ENCODE data around the gene RAPGEF3. TPM values are rescaled to one million over a fixed set of nuclear protein-coding genes. Genes with fewer than 3 reads are reported as not detected.

Gene RAPGEF3
- total and polyA plus RNA-seq, 9 of the 15 experiments (the other 6 are each of a cell fraction or from before 2014, with no cell fraction given), result 0.03 to 0.78 (median 0.37) TPM; not detected in 1

DNA sequence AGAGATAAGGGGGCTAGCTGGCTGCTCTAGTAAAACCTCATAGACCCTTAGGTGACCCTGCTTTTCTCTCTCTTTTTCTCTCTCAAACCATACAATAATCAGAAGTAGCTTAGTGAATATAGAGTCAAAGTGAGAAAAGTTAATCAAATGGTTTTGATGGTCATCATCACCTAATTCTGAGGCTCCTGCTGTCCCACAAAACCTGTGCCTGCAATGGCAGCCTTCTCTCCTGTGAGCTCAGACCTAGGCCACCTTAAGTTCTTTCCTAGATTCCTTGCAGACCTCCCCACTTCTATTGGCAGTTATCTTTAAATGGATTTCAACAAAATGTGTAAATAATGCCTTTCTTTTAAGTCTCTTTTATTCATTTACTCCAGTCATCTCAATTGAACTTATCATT is 51.3 kb downstream of the RAPGEF3 start:
- peak; percentile 11 for FAIRE-seq
- H3K4me1 ChIP-seq (replicated peaks in 1 of 2; ENCODE audit: control insufficient read depth in 2 of 2, insufficient read depth in 2 of 2, low read length in 2 of 2), result peaks cover 9 to 36% of the 10 kb centered on the region in 2 experiments
- intact Hi-C loops (cut with micrococcal nuclease) (no loop called here), in situ Hi-C loops (cut with MboI) (no loop called here)
- H4K20me1 ChIP-seq (replicated peaks; ENCODE audit: control insufficient read depth, insufficient read depth, low read length), result no peaks in the 10 kb centered on the region
- no peaks in the 10 kb centered on the region for H3K27me3 ChIP-seq (ENCODE audit: control insufficient read depth in 2 of 2, insufficient read depth in 2 of 2, low read length in 2 of 2)
- H3K9me3 ChIP-seq (replicated peaks; ENCODE audit: control insufficient read depth, insufficient read depth, low read depth, low read length), result no peaks in the 10 kb centered on the region
- ATAC-seq, result no peak
- H3K36me3 ChIP-seq (ENCODE audit: control insufficient read depth, insufficient read depth, low read length), result peaks cover 16% of the 10 kb centered on the region; the same call in 1 of the 3 replicates
- H3K4me2 ChIP-seq (ENCODE audit: insufficient read depth, low read length), result peak overlapping the region; percentile 53
- H3K9ac ChIP-seq (ENCODE audit: insufficient read depth in 1 of 2, low read depth in 2 of 2, low read length in 2 of 2), result peak overlapping the region; percentile 64 to 98; a peak in 3 of 4 replicates
- BruUV-seq (replicated peaks), result no TSS peak
- no peak overlapping the region for H2AFZ ChIP-seq (ENCODE audit: low read depth, low read length)
- no peak for TF ChIP-seq MAFF (IDR thresholded peaks at IDR 0.05; ENCODE audit: low read length)
- TF ChIP-seq ZFP30 (CRISPR knock-in tag; IDR thresholded peaks at IDR 0.05; ENCODE audit: borderline replicate concordance), result no peak
- TF ChIP-seq YY1 (IDR thresholded peaks at IDR 0.05; ENCODE audit: borderline replicate concordance in 1 of 3, control insufficient read depth in 1 of 3, extremely low read depth in 1 of 3, insufficient read depth in 3 of 3, insufficient read length in 1 of 3, insufficient replicate concordance in 2 of 3, low read depth in 1 of 3, low read length in 2 of 3), result peak in 1 of 3 experiments; percentile 26
- no peak for TF ChIP-seq ATF1 (CRISPR knock-in tag; IDR thresholded peaks at IDR 0.05)
- no peak for TF ChIP-seq ATF1 (tag; IDR thresholded peaks at IDR 0.05)
- H3K79me2 ChIP-seq (ENCODE audit: control insufficient read depth, insufficient read depth, low read length), result peaks cover 57% of the 10 kb centered on the region
- no peak for DNase-seq (ENCODE audit: extremely low read depth in 1 of 4, low spot score in 3 of 4)
- ChIA-PET CTCF (ENCODE audit: low intra/inter-chr PET ratio) (interaction anchor here (0.6 kb wide), 1 partner anchor 482 kb away, joined by 3 read pairs; no protein-coding TSS in a partner anchor), POLR2A (interaction anchor here (0.6 to 1.9 kb wide), 15 partner anchors 8 to 128 kb away, joined by 3 to 7 read pairs (median 4); no protein-coding TSS in a partner anchor)
- no peaks in the 10 kb centered on the region for H3K9me1 ChIP-seq (ENCODE audit: control insufficient read depth, insufficient read depth, low read length)
- peak overlapping the region; percentile 83; the same call in 1 of the 2 replicates for H3K4me3 ChIP-seq
- H3K27ac ChIP-seq (ENCODE audit: extremely low read depth, low read depth, low read length), result peak overlapping the region; percentile 93; the same call in 2 of the 3 replicates
